Hepatocyte (in vitro differentiated cells): ENCODE results near the gene ELL. TPM values are rescaled to one million over a fixed set of nuclear protein-coding genes. Genes with fewer than 3 reads are reported as not detected.

Source experiments
- DNase-seq: peaks from one replicate; pipeline ENCODE4 v3.0.0-alpha.2; 2016; ENCODE audit warnings: low spot score
- H2AFZ ChIP-seq: fragments of 200-600 bp; sonication (generic); 2 replicates; pipeline ENCODE4 v1.6.0; 2016; ENCODE audit warnings: antibody characterized with exemption, mild to moderate bottlenecking
- H3K27ac ChIP-seq: fragments of 200-600 bp; sonication (generic); 2 replicates; pipeline ENCODE4 v1.5.1; 2016; ENCODE audit warnings: mild to moderate bottlenecking
- H3K27me3 ChIP-seq: fragments of 200-600 bp; sonication (generic); 2 replicates; pipeline ENCODE4 v1.6.1; 2016
- H3K36me3 ChIP-seq: fragments of 200-600 bp; sonication (generic); replicated peaks from 2 replicates; pipeline ENCODE4 v1.5.1; 2016; ENCODE audit warnings: low read depth; ENCODE audit not compliant: insufficient read depth
- H3K4me1 ChIP-seq: fragments of 200-600 bp; sonication (generic); 2 replicates; pipeline ENCODE4 v1.5.1; 2016; ENCODE audit warnings: mild to moderate bottlenecking, moderate library complexity; ENCODE audit not compliant: insufficient read depth
- H3K4me2 ChIP-seq: fragments of 200-600 bp; sonication (generic); 2 replicates; pipeline ENCODE4 v1.6.0; 2016
- H3K4me3 ChIP-seq: fragments of 200-600 bp; sonication (generic); 2 replicates; pipeline ENCODE4 v1.5.1; 2016; ENCODE audit warnings: mild to moderate bottlenecking
- H3K79me2 ChIP-seq: fragments of 200-600 bp; sonication (generic); 2 replicates; pipeline ENCODE4 v1.6.0; 2017; ENCODE audit warnings: mild to moderate bottlenecking
- H3K9me2 ChIP-seq: fragments of 200-600 bp; sonication (generic); replicated peaks from 2 replicates; pipeline ENCODE4 v1.6.0; 2017; ENCODE audit warnings: mild to moderate bottlenecking; ENCODE audit not compliant: insufficient read depth
- H3K9me3 ChIP-seq: fragments of 200-600 bp; sonication (generic); 2 replicates; pipeline ENCODE4 v1.5.1; 2016; ENCODE audit warnings: low read depth, mild to moderate bottlenecking
- H4K20me1 ChIP-seq: fragments of 200-600 bp; sonication (generic); 2 replicates; pipeline ENCODE4 v1.6.0; 2016; ENCODE audit warnings: mild to moderate bottlenecking; ENCODE audit not compliant: insufficient read depth, poor library complexity, severe bottlenecking
- CTCF ChIP-seq: fragments of 200-600 bp; sonication (generic); IDR thresholded peaks from 2 replicates; pipeline ENCODE4 v1.5.1; 2016; ENCODE audit warnings: antibody characterized with exemption, mild to moderate bottlenecking; ENCODE audit not compliant: poor library complexity
- EZH2 ChIP-seq: fragments of 200-600 bp; sonication (generic); IDR thresholded peaks from 2 replicates; pipeline ENCODE4 v1.6.1; 2016; ENCODE audit warnings: antibody characterized with exemption, mild to moderate bottlenecking, borderline replicate concordance
- EZH2phosphoT487 ChIP-seq: fragments of 200-600 bp; sonication (generic); IDR thresholded peaks from one replicate; pipeline ENCODE4 v1.6.1; 2018; ENCODE audit warnings: antibody characterized with exemption, mild to moderate bottlenecking, low read depth, moderate library complexity; ENCODE audit not compliant: unreplicated experiment, severe bottlenecking
- WGBS: methylation state at CpG from one replicate; pipeline ENCODE4 v1.1.6; 2016; ENCODE audit warnings: low lambda C conversion rate; ENCODE audit errors: missing lambda C conversion rate; 5-methylcytosine and 5-hydroxymethylcytosine counted together
- polyA plus RNA-seq: library from polyadenylated mRNA; unstranded; fragments of >200 nt; fragmentation: Nextera tagmentation; extraction: Ambion mirVana; gene quantifications from 2 replicates; pipeline ENCODE4 v1.2.1, GENCODE V29; 2016
- total RNA-seq: library from RNA; depleted of rRNA; stranded (reverse); fragments of >200 nt; gene quantifications from 2 replicates; pipeline ENCODE4 v1.2.3, GENCODE V29; 2014

ELL gene
- total and polyA plus RNA-seq, 2 experiments from 2014 or later, result 11.0 to 15.0 TPM

GRCh38 chr19:18476507-18477041 is 45.3 kb downstream of the ELL start:
- H3K4me3 ChIP-seq, result no peak overlapping the region
- peaks cover 23% of the 10 kb centered on the region for H3K4me1 ChIP-seq
- no peaks in the 10 kb centered on the region for H3K36me3 ChIP-seq
- peaks cover 78% of the 10 kb centered on the region for H3K79me2 ChIP-seq
- peaks cover 38% of the 10 kb centered on the region for H4K20me1 ChIP-seq
- no peak overlapping the region for H3K4me2 ChIP-seq
- TF ChIP-seq CTCF (no peak), EZH2 (no peak), EZH2phosphoT487 (no peak)
- H3K27ac ChIP-seq, result no peak overlapping the region
- no peaks in the 10 kb centered on the region for H3K27me3 ChIP-seq
- no peaks in the 10 kb centered on the region for H3K9me2 ChIP-seq
- no peak overlapping the region for H2AFZ ChIP-seq
- no peak for DNase-seq
- 94% methylated on average over 14 of the region's 14 CpGs for WGBS
- H3K9me3 ChIP-seq, result no peaks in the 10 kb centered on the region

GRCh38 chr19:18475762-18476331 is 46.0 kb downstream of the ELL start:
- Histone ChIP-seq H3K79me2 (peaks cover 71% of the 10 kb centered on the region), H3K27me3 (no peaks in the 10 kb centered on the region), H3K4me2 (peak overlapping the region; percentile 53), H3K27ac (peak overlapping the region; percentile 23), H3K4me3 (no peak overlapping the region), H3K9me2 (no peaks in the 10 kb centered on the region), H3K4me1 (peaks cover 23% of the 10 kb centered on the region), H2AFZ (no peak overlapping the region), H3K9me3 (no peaks in the 10 kb centered on the region), H4K20me1 (peaks cover 38% of the 10 kb centered on the region), H3K36me3 (no peaks in the 10 kb centered on the region)
- TF ChIP-seq CTCF (no peak), EZH2phosphoT487 (no peak), EZH2 (no peak)
- no peak for DNase-seq
- 71% methylated on average over 19 of the region's 19 CpGs for WGBS

GRCh38 chr19:18475004-18475453 is 46.8 kb downstream of the ELL start:
- Histone ChIP-seq H3K36me3 (no peaks in the 10 kb centered on the region), H4K20me1 (peaks cover 40% of the 10 kb centered on the region)
- 98% methylated on average over 5 of the region's 5 CpGs for WGBS

More at GRCh38 chr19:18475004-18475453, 46.8 kb downstream of the ELL start:
- Histone ChIP-seq H3K4me2 (peak overlapping the region; percentile 53), H3K9me2 (no peaks in the 10 kb centered on the region), H3K27ac (peak overlapping the region; percentile 15), H3K9me3 (no peaks in the 10 kb centered on the region), H3K79me2 (peaks cover 64% of the 10 kb centered on the region), H3K4me1 (peaks cover 19% of the 10 kb centered on the region), H3K27me3 (no peaks in the 10 kb centered on the region), H2AFZ (no peak overlapping the region), H3K4me3 (no peak overlapping the region)
- DNase-seq, result no peak
- TF ChIP-seq EZH2phosphoT487, result no peak
- no peak for TF ChIP-seq EZH2
- TF ChIP-seq CTCF, result no peak
